ENCODE results near the gene TCERG1.
A peak's percentile ranks its signal among the peaks of the same experiment; 100 is the strongest.

The TCERG1 gene

GRCh38 chr5:146441896-146442295 is 5.2 kb upstream of the TCERG1 start:
- peaks cover 7% of the 10 kb centered on the region for H3K4me1 ChIP-seq (ENCODE audit: insufficient read depth, low read length)
- no peak overlapping the region for H3K27ac ChIP-seq (ENCODE audit: low read length)
- TF ChIP-seq EZH2 (IDR thresholded peaks at IDR 0.05; ENCODE audit: borderline replicate concordance, low read depth, low read length, severe bottlenecking) (no peak), CTCF (IDR thresholded peaks at IDR 0.05; ENCODE audit: borderline replicate concordance, extremely low read depth, low read length, poor library complexity, severe bottlenecking) (no peak)
- no peak overlapping the region for H2AFZ ChIP-seq (ENCODE audit: low read depth, low read length)
- DNase-seq (no peak), ATAC-seq (ENCODE audit: insufficient read depth, low read depth) (no peak)
- H3K36me3 ChIP-seq (ENCODE audit: insufficient read depth, low read length): no peaks in the 10 kb centered on the region
- H3K4me3 ChIP-seq (ENCODE audit: low read depth in 1 of 2, low read length in 2 of 2): no peak overlapping the region
- peaks cover 3% of the 10 kb centered on the region; the same call in 1 of the 2 replicates for H3K79me2 ChIP-seq (ENCODE audit: insufficient read depth, low read length)
- H3K4me2 ChIP-seq (ENCODE audit: insufficient read depth, low read length): no peak overlapping the region
- H4K20me1 ChIP-seq (ENCODE audit: insufficient read depth, low read length): no peaks in the 10 kb centered on the region
- peaks cover 25% of the 10 kb centered on the region for H3K27me3 ChIP-seq (ENCODE audit: insufficient read depth, low read length, poor library complexity)
- peaks cover 2% of the 10 kb centered on the region for H3K9me3 ChIP-seq (ENCODE audit: insufficient read depth, low read length, severe bottlenecking)
- no peak overlapping the region for H3K9ac ChIP-seq (ENCODE audit: low read depth, low read length)

GRCh38 chr5:146447734-146448380 is 724 bp downstream of the TCERG1 start:
- Histone ChIP-seq H3K27ac (ENCODE audit: low read length) (peak overlapping the region; percentile 99), H3K27me3 (ENCODE audit: insufficient read depth, low read length, poor library complexity) (no peaks in the 10 kb centered on the region), H2AFZ (ENCODE audit: low read depth, low read length) (peak overlapping the region; percentile 98), H3K79me2 (ENCODE audit: insufficient read depth, low read length) (peaks cover 61% of the 10 kb centered on the region), H3K9me3 (ENCODE audit: insufficient read depth, low read length, severe bottlenecking) (peaks cover 2% of the 10 kb centered on the region), H4K20me1 (ENCODE audit: insufficient read depth, low read length) (peaks cover 46% of the 10 kb centered on the region), H3K4me1 (ENCODE audit: insufficient read depth, low read length) (peaks cover 35% of the 10 kb centered on the region), H3K4me3 (ENCODE audit: low read depth in 1 of 2, low read length in 2 of 2) (peak overlapping the region; percentile 99 to 100), H3K36me3 (ENCODE audit: insufficient read depth, low read length) (no peaks in the 10 kb centered on the region; the same call in 1 of the 2 replicates), H3K4me2 (ENCODE audit: insufficient read depth, low read length) (peak overlapping the region; percentile 81), H3K9ac (ENCODE audit: low read depth, low read length) (peak overlapping the region; percentile 100)
- no peak for TF ChIP-seq EZH2 (IDR thresholded peaks at IDR 0.05; ENCODE audit: borderline replicate concordance, low read depth, low read length, severe bottlenecking)
- TF ChIP-seq CTCF (IDR thresholded peaks at IDR 0.05; ENCODE audit: borderline replicate concordance, extremely low read depth, low read length, poor library complexity, severe bottlenecking): no peak
- ATAC-seq (ENCODE audit: insufficient read depth, low read depth): peak; percentile 23
- DNase-seq: peak; percentile 57

- Histone ChIP-seq H3K36me3 (ENCODE audit: insufficient read depth, low read length) (no peaks in the 10 kb centered on the region; the same call in none of the 2 replicates), H3K27ac (ENCODE audit: low read length) (peak overlapping the region; percentile 99; the same call in 1 of the 2 replicates), H3K4me3 (ENCODE audit: low read depth in 1 of 2, low read length in 2 of 2) (peak overlapping the region; percentile 99 to 100; a peak in 3 of 4 replicates), H2AFZ (ENCODE audit: low read depth, low read length) (no peak overlapping the region), H3K79me2 (ENCODE audit: insufficient read depth, low read length) (peaks cover 72% of the 10 kb centered on the region), H3K4me1 (ENCODE audit: insufficient read depth, low read length) (peaks cover 35% of the 10 kb centered on the region), H4K20me1 (ENCODE audit: insufficient read depth, low read length) (peaks cover 57% of the 10 kb centered on the region), H3K27me3 (ENCODE audit: insufficient read depth, low read length, poor library complexity) (no peaks in the 10 kb centered on the region), H3K9me3 (ENCODE audit: insufficient read depth, low read length, severe bottlenecking) (peaks cover 2% of the 10 kb centered on the region), H3K9ac (ENCODE audit: low read depth, low read length) (peak overlapping the region; percentile 100), H3K4me2 (ENCODE audit: insufficient read depth, low read length) (peak overlapping the region; percentile 81)
- DNase-seq: no peak
- no peak for TF ChIP-seq CTCF (IDR thresholded peaks at IDR 0.05; ENCODE audit: borderline replicate concordance, extremely low read depth, low read length, poor library complexity, severe bottlenecking)
- no peak for TF ChIP-seq EZH2 (IDR thresholded peaks at IDR 0.05; ENCODE audit: borderline replicate concordance, low read depth, low read length, severe bottlenecking)
- no peak for ATAC-seq (ENCODE audit: insufficient read depth, low read depth)
Observed at GRCh38 chr5:146448783-146449519, 1.8 kb downstream of the TCERG1 start.

Measured in DND-41 (cell line).